Measurements from ENCODE around the gene RAI14. TPM values are rescaled to one million over a fixed set of nuclear protein-coding genes. Genes with fewer than 3 reads are reported as not detected.

Gene RAI14
- total and polyA plus RNA-seq, 11 donors, result 1.7 to 34.3 (median 10.7) TPM

DNA sequence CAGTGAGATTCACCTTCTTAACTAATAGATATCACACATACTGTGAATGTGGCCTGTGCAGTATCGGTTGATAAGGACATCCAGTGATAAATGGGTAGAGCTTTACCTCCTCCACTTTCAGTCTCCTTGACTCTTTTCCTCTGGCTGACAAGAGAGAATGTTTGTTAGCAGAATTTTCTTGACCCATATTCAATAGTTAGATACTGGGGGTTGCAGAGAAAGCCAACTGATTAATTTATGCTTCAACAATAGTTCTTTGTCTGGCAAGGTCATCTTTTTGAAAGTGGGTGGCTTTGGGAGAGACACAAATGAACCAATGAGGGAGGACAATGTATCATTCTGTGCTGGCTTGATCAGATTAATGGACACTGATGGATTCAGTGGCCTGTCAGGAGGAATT, 213.1 kb downstream of the RAI14 start:
- Histone ChIP-seq H3K27ac (no peak overlapping the region), H3K9me3 (no peaks in the 10 kb centered on the region), H3K4me1 (no peaks in the 10 kb centered on the region), H3K4me3 (no peak overlapping the region), H3K27me3 (no peaks in the 10 kb centered on the region), H3K36me3 (no peaks in the 10 kb centered on the region)
- WGBS, 4 donors, result 75 to 93% (median 76%) methylated on average over 1 of the region's 1 CpG
- intact Hi-C loops (cut with DNase I), result no loop called here
- TF ChIP-seq, protein P1, sequence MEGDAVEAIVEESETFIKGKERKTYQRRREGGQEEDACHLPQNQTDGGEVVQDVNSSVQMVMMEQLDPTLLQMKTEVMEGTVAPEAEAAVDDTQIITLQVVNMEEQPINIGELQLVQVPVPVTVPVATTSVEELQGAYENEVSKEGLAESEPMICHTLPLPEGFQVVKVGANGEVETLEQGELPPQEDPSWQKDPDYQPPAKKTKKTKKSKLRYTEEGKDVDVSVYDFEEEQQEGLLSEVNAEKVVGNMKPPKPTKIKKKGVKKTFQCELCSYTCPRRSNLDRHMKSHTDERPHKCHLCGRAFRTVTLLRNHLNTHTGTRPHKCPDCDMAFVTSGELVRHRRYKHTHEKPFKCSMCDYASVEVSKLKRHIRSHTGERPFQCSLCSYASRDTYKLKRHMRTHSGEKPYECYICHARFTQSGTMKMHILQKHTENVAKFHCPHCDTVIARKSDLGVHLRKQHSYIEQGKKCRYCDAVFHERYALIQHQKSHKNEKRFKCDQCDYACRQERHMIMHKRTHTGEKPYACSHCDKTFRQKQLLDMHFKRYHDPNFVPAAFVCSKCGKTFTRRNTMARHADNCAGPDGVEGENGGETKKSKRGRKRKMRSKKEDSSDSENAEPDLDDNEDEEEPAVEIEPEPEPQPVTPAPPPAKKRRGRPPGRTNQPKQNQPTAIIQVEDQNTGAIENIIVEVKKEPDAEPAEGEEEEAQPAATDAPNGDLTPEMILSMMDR (IDR thresholded peaks at IDR 0.05), result no peak
- no peak for TF ChIP-seq POLR2A (IDR thresholded peaks at IDR 0.05)
- DNase-seq (no peak), ATAC-seq (no peak)

DNA sequence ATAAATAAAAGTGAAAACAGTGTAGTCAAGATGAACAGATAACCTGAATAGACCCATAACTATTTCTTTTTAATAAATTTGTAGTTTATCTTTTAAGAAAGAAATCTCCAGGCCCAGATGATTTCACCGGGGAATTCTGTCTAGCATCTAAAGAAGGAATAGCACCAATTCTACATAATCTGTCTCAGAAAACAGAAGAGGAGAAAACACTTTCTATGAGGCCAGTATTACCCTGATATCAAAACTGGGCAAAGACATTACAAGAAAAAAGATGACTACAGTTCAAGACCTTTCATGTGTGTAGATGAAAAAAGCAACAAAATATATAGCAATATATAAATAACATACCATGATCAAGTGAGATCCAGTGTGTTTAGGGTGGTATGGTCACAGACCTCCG, 214.3 kb downstream of the RAI14 start:
- no peak for TF ChIP-seq POLR2A (IDR thresholded peaks at IDR 0.05)
- TF ChIP-seq, protein P1 (IDR thresholded peaks at IDR 0.05), result no peak
- Histone ChIP-seq H3K36me3 (no peaks in the 10 kb centered on the region), H3K27ac (no peak overlapping the region), H3K9me3 (peaks cover 0 to 10% (median 0%) of the 10 kb centered on the region in 12 donors), H3K4me1 (no peaks in the 10 kb centered on the region), H3K4me3 (no peak overlapping the region), H3K27me3 (no peaks in the 10 kb centered on the region)
- DNase-seq, result no peak
- no peak for ATAC-seq
- intact Hi-C loops (cut with DNase I), result no loop called here
- WGBS, 4 donors, result 90 to 96% (median 93%) methylated on average over 2 of the region's 2 CpGs

DNA sequence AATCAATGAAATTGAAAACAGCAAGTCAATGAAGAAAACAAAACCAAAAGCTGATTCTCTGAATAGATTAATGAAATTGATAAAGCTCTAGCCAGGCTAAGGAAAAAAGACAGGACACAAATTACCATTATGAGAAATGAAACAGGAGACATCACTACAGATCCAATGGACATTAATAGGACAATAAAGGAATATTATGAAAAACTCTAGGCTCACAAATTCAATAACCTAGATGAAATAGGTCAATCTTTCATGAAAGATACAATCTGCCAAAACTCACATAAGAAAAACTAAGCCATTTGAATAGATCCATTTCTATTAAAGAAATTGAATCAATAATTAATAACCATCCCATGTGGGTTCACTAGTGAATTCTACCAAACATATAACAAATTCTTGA, 220.1 kb downstream of the RAI14 start:
- Histone ChIP-seq H3K4me1 (no peaks in the 10 kb centered on the region), H3K36me3 (no peaks in the 10 kb centered on the region), H3K9me3 (peaks cover 0 to 44% (median 10%) of the 10 kb centered on the region in 12 donors), H3K27ac (no peak overlapping the region), H3K4me3 (no peak overlapping the region), H3K27me3 (no peaks in the 10 kb centered on the region)
- DNase-seq, result no peak
- intact Hi-C loops (cut with DNase I), result no loop called here
- TF ChIP-seq, protein P1 (IDR thresholded peaks at IDR 0.05), result no peak
- TF ChIP-seq POLR2A (IDR thresholded peaks at IDR 0.05), result no peak
- ATAC-seq, result no peak

DNA sequence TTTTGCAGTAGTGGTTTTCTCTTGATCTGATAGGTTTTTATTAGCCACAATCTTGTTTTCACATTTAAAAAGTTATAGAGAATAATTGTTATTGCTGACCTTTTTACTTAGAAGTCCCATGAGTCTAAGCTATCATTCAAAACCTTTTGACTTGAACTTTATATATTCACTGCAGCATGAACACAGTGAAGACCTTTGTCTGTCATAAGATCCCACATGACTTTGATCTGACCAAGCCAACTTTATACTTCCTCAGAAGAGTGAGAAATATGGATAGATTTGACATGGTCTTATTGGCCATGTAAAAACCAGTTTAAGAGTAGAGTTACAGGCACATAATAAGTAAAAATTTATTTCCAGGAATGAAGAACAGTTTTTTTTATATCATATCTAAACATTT, 225.1 kb downstream of the RAI14 start:
- intact Hi-C loops (cut with DNase I), result no loop called here
- H3K4me3 ChIP-seq, result no peak overlapping the region
- DNase-seq (no peak), ATAC-seq (no peak)
- H3K27me3 ChIP-seq, result no peaks in the 10 kb centered on the region
- H3K9me3 ChIP-seq, result peaks cover 0 to 27% (median 7%) of the 10 kb centered on the region in 12 donors
- H3K4me1 ChIP-seq, result no peaks in the 10 kb centered on the region
- H3K36me3 ChIP-seq, result no peaks in the 10 kb centered on the region
- H3K27ac ChIP-seq, result no peak overlapping the region
- TF ChIP-seq, protein P1 (IDR thresholded peaks at IDR 0.05), result no peak
- no peak for TF ChIP-seq POLR2A (IDR thresholded peaks at IDR 0.05)

Other genes starting within 250 kb of the RAI14 start
- under 1 TPM in 1 of 9 donors, not detected in 8; 0.69 TPM for gene TTC23L, start 182.8 kb downstream of the RAI14 start, total RNA-seq
- under 1 TPM in 1 of 2 donors, not detected in 1; 0.06 TPM for gene TTC23L, start 182.8 kb downstream of the RAI14 start, polyA plus RNA-seq

Measured in heart left ventricle (tissue), 16 donors.